ENCODE measurements around the gene DCLRE1B.
"Not testable (repeated sequence)": the region's sequence is repeated elsewhere in the genome, so short reads cannot be mapped to it uniquely, and the experiment has no call there.

Gene DCLRE1B

GRCh38 chr1:113948151-113948550, 43.0 kb downstream of the DCLRE1B start:
- not testable (repeated sequence) for DNase-seq (ENCODE audit: low spot score)

- DNase-seq (ENCODE audit: low spot score), result no peak
These were observed 43.9 kb downstream of the DCLRE1B start for GRCh38 chr1:113949007-113949406.

- no peak for DNase-seq (ENCODE audit: low spot score)
These were observed 45.8 kb downstream of the DCLRE1B start for GRCh38 chr1:113950908-113951307.

- no peak for DNase-seq (ENCODE audit: low spot score)
These were observed 46.6 kb downstream of the DCLRE1B start for GRCh38 chr1:113951719-113952118.

GRCh38 chr1:113957984-113958383, 52.9 kb downstream of the DCLRE1B start:
- DNase-seq (ENCODE audit: low spot score), result no peak

- no peak for DNase-seq (ENCODE audit: low spot score)
These were observed 53.6 kb downstream of the DCLRE1B start for GRCh38 chr1:113958691-113959090.

GRCh38 chr1:113963281-113963906, 58.3 kb downstream of the DCLRE1B start:
- no peak for DNase-seq (ENCODE audit: low spot score)
